Lower leg skin (tissue), 4 donors: Measurements from ENCODE around the gene MIS12. TPM values are rescaled to one million over a fixed set of nuclear protein-coding genes. Genes with fewer than 3 reads are reported as not detected.

Experiments used
- DNase-seq, 2 donors: peaks; one replicate each; pipeline ENCODE4 v3.0.0-alpha.2; 2019; ENCODE audit warnings: low spot score in 2 of 2
- H3K4me3 ChIP-seq: fragments of 200-600 bp; sonication (generic); 2 replicates; pipeline ENCODE4 v1.5.1; 2017; ENCODE audit warnings: mild to moderate bottlenecking, low read depth; ENCODE audit not compliant: poor library complexity, severe bottlenecking
- POLR2A ChIP-seq, 2 donors: fragments of 450-650 bp; IDR thresholded peaks; one replicate each; pipeline ENCODE4 v1.6.1; 2016 to 2017; ENCODE audit warnings: antibody characterized with exemption in 2 of 2, mild to moderate bottlenecking in 1 of 2, moderate library complexity in 1 of 2
- WGBS, 2 donors: methylation state at CpG; one replicate each; pipeline ENCODE4 v1.1.5; 2018; 5-methylcytosine and 5-hydroxymethylcytosine counted together
- intact Hi-C: fragments of 100-400 bp; cut with DNase I; formaldehyde crosslinking; loops from one replicate; pipeline ENCODE4 v1.15.0; 2023; ENCODE audit warnings: low total_unique reads
- total RNA-seq, 4 donors: library from RNA; depleted of rRNA; stranded (reverse); fragments of >200 nt; gene quantifications; one replicate each; pipeline ENCODE4 v1.1.0, GENCODE V29; 2016
- TF ChIP-seq, protein P1 (sequence below), 3 donors: fragments of 450-650 bp; IDR thresholded peaks; one replicate each; pipeline ENCODE4 v1.5.1; 2016; ENCODE audit warnings: antibody characterized with exemption in 3 of 3, mild to moderate bottlenecking in 3 of 3, moderate library complexity in 2 of 3

MIS12 gene
- total RNA-seq, 4 donors from 2014 or later = 6.7 to 10.3 (median 9.5) TPM

DNA sequence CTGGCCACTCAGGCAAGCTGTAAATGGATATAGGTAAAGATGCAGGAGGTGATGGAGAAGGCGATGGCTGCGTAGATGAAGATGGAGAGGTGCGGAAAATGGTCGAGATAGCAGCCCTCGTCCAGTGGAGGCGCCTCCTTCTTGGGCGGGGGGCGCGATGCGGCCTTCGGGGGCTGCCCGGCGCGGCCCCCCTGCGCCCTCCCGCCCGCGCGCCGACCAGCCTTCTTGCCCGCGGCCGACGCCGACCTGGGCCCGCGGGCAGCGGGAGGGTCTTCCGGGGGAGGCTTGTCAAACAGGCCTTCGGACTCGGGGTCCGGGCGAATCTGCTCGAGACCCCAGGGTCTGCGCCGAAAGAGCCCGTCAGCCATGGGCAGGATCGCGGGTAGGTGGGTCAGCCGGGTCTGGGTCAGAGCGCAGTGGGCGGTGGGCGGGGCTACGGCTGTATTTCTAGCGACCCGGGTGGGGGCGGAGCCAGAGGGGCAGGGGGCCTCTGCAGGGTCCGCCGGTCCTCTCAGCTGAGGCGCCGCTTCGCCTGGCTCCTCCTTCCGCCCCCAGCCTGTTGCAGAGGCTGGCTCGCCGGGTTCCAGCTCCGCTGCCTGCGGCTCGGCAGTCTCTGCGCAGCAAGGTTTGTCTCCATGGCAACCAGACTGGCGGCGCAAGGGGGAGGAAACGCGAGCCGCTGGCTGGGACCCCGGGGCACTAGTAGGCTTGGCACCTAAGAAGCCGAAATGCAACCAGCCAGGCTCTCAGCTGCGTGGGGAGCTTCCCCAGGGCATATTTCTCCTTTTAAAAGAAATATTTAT is 14.4 kb downstream of the MIS12 start:
- intact Hi-C loops = no loop called here
- TF ChIP-seq POLR2A (IDR thresholded peaks at IDR 0.05) = no peak
- TF ChIP-seq, protein P1, sequence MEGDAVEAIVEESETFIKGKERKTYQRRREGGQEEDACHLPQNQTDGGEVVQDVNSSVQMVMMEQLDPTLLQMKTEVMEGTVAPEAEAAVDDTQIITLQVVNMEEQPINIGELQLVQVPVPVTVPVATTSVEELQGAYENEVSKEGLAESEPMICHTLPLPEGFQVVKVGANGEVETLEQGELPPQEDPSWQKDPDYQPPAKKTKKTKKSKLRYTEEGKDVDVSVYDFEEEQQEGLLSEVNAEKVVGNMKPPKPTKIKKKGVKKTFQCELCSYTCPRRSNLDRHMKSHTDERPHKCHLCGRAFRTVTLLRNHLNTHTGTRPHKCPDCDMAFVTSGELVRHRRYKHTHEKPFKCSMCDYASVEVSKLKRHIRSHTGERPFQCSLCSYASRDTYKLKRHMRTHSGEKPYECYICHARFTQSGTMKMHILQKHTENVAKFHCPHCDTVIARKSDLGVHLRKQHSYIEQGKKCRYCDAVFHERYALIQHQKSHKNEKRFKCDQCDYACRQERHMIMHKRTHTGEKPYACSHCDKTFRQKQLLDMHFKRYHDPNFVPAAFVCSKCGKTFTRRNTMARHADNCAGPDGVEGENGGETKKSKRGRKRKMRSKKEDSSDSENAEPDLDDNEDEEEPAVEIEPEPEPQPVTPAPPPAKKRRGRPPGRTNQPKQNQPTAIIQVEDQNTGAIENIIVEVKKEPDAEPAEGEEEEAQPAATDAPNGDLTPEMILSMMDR (IDR thresholded peaks at IDR 0.05) = no peak
- peak overlapping the region; percentile 9 for H3K4me3 ChIP-seq
- WGBS, 2 donors = 6 to 7% methylated on average over 21 to 52 of the region's 67 CpGs
- peak; percentile 28 to 91 for DNase-seq

DNA sequence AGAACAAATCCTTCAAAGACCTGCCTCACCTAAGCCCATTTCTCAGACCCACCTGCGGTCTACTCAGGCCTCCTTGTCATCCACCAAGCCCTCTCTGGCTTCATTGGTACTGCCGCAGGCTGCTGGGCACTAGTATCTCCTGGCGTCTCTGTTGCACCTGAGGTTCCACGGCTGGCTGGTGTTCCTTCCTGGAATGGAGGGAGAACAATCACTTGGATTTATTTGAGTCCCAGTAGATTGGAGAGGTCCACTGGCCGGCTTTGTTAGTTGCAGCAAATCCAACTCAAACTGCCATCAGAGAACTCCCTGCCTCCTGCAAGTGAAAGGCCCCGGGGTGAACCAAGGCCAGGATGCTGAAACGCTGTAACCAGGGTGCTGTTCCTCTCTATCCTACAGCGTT is 15.3 kb downstream of the MIS12 start:
- H3K4me3 ChIP-seq = no peak overlapping the region
- intact Hi-C loops = no loop called here

DNA sequence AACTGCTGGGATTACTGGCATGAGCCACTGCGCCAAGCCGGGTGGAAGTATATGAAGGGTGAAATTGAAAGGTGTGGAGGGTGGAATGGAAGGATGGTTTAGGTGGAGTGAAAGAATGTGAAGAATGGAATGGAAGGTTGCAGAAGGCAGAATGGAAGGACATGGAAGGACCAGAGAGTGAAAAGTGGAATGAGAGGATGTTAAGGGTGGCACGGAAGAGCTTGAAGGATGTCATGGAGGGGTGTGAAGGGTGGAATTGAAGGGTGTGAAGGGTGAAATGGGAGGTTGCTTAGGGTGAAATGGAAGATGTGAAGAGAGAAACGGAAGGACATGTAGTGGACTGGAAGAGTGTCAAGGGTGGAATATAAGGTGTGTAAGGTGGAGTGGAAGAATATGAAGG is 16.2 kb downstream of the MIS12 start:
- 94 to 97% methylated on average over 4 of the region's 4 CpGs for WGBS, 2 donors
- TF ChIP-seq POLR2A (IDR thresholded peaks at IDR 0.05) = no peak
- TF ChIP-seq, protein P1 (IDR thresholded peaks at IDR 0.05) = no peak
- intact Hi-C loops = no loop called here
- no peak overlapping the region for H3K4me3 ChIP-seq
- no peak for DNase-seq

More for the DNA sequence above, 15.3 kb downstream of the MIS12 start:
- 86 to 88% methylated on average over 8 of the region's 8 CpGs for WGBS, 2 donors
- TF ChIP-seq, protein P1 (IDR thresholded peaks at IDR 0.05) = no peak
- TF ChIP-seq POLR2A (IDR thresholded peaks at IDR 0.05) = no peak
- no peak for DNase-seq

DNA sequence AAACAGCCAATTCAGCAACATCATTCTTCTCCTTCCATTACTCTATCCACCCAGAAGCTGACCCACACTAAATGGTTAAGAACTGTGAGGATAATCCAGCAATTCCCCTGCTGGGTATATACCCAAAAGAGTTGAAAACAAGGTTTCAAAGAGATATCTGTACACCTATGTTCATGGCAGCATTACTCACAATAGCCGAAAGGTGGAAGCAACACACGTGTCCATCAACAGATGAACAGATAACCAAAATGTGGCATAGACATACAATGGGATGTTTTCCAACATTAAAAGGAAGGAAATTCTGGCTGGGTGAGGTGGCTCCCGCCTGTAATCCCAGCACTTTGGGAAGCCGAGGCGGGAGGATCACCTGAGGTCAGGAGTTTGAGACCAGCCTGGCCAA is 19.9 kb downstream of the MIS12 start:
- intact Hi-C loops = no loop called here
- no peak for TF ChIP-seq POLR2A (IDR thresholded peaks at IDR 0.05)
- TF ChIP-seq, protein P1 (IDR thresholded peaks at IDR 0.05) = no peak
- no peak overlapping the region for H3K4me3 ChIP-seq
- no peak for DNase-seq
- 69 to 86% methylated on average over 5 of the region's 5 CpGs for WGBS, 2 donors

DNA sequence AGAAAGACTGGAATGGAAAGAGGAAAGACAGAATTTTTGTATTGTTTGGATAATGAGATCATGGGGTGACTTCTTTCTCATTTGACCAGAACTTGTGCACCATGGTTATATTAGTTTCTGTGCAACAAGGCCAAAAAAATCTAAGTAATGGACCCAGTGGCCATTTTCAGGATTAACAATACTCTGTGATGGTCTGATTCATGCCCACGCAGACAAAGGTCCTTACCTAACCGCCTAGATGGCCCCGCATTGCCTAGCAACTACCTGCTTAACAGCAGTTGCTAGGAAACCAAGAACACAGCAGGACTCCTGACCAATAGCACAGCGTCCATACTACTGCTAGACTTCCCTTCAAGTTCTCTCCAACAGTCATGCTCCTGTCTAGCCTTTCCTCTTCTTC is 22.4 kb downstream of the MIS12 start:
- no peak overlapping the region for H3K4me3 ChIP-seq
- TF ChIP-seq POLR2A (IDR thresholded peaks at IDR 0.05) = no peak
- TF ChIP-seq, protein P1 (IDR thresholded peaks at IDR 0.05) = no peak
- intact Hi-C loops = no loop called here
- DNase-seq = no peak
- WGBS, 2 donors = 70 to 72% methylated on average over 4 of the region's 4 CpGs
